ENCODE data around the gene SIRPA.

Gene SIRPA

GRCh38 chr20:1945134-1945618, 50.0 kb downstream of the SIRPA start:
- no peak for TF ChIP-seq CTCF (IDR thresholded peaks at IDR 0.05; ENCODE audit: insufficient read depth, low read depth, low read length, missing control alignments)
- DNase-seq (ENCODE audit: low read depth): no peak
- no peak overlapping the region for H3K4me3 ChIP-seq (ENCODE audit: low read depth, low read length)

DNA sequence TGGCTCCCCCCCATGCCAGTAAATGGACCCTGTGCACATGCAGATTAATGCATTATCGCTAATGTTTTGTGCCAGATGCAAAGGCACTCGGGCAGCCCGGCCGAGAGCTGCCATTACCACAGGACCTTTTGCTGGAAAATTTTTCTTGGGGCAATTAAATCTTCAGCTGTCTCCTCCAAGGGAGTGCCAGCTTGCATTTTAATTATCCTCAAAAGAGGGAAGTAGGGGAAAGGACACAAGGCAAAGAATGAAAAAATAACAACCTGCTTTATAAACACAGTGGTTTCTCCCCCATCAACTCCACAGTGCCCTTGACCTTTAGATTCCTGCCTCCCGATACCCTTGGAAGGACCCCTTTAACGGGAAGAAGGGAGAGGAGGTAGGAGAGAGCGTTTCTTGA, 50.5 kb downstream of the SIRPA start:
- no peak for DNase-seq (ENCODE audit: low read depth)
- TF ChIP-seq CTCF (IDR thresholded peaks at IDR 0.05; ENCODE audit: insufficient read depth, low read depth, low read length, missing control alignments): no peak
- H3K4me3 ChIP-seq (ENCODE audit: low read depth, low read length): no peak overlapping the region

- H3K4me3 ChIP-seq (ENCODE audit: low read depth, low read length): no peak overlapping the region
- no peak for TF ChIP-seq CTCF (IDR thresholded peaks at IDR 0.05; ENCODE audit: insufficient read depth, low read depth, low read length, missing control alignments)
- DNase-seq (ENCODE audit: low read depth): no peak
Measured at GRCh38 chr20:1946442-1946761, 51.2 kb downstream of the SIRPA start.

DNA sequence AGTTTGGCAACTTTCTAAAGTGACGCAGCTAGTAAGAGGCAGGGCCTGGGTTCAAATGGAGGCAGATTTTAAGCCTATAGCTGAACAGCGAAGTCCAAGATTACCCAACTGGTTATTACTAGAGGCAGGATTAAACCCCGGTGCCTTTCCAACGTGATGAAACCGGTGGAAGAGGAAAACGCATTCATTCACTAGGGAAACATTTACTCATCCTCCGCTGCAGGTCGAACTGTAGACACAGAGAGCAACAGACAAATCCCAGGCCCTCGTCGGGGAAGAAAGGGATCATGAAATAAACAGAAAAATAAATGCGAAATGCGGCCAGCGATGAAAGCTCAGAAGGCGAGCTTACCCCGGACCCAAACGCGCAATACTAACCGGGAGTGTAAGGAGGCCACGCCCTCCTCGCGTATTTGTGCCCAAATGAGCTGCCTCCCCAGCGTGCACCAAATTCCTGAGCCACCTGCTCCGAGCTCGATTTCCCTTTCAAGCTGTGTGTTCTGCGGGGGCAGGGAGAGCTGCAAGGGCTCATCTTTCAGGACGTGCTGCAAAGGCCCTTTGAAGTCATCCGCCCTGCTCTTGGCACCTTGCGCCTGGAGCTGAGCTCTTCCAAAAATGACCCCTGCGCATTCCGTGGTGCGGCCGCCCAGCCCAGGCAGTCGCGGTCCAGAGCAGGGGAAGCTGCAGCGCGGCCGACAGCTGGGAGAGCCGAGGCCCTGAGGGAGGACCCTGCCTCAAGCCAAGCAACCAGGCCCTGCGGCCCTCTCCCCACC, 51.7 kb downstream of the SIRPA start:
- no peak for DNase-seq (ENCODE audit: low read depth)
- no peak overlapping the region for H3K4me3 ChIP-seq (ENCODE audit: low read depth, low read length)
- no peak for TF ChIP-seq CTCF (IDR thresholded peaks at IDR 0.05; ENCODE audit: insufficient read depth, low read depth, low read length, missing control alignments)

DNA sequence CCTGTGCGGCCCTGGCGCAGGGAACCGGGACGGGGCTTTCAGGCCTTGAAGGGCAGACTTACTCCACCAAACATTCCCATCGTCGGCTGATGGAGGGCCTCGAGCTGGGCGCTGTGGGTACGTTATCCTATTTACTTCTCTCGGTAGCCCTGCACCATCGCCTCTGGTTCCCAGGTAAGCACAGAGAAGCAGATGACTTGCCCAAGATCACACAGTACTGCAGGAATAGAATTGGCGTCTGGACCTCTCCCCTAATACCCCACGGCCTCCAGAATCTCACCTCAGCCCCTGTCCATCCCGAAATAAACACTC, 52.3 kb downstream of the SIRPA start:
- no peak overlapping the region for H3K4me3 ChIP-seq (ENCODE audit: low read depth, low read length)
- DNase-seq (ENCODE audit: low read depth): no peak
- no peak for TF ChIP-seq CTCF (IDR thresholded peaks at IDR 0.05; ENCODE audit: insufficient read depth, low read depth, low read length, missing control alignments)

DNA sequence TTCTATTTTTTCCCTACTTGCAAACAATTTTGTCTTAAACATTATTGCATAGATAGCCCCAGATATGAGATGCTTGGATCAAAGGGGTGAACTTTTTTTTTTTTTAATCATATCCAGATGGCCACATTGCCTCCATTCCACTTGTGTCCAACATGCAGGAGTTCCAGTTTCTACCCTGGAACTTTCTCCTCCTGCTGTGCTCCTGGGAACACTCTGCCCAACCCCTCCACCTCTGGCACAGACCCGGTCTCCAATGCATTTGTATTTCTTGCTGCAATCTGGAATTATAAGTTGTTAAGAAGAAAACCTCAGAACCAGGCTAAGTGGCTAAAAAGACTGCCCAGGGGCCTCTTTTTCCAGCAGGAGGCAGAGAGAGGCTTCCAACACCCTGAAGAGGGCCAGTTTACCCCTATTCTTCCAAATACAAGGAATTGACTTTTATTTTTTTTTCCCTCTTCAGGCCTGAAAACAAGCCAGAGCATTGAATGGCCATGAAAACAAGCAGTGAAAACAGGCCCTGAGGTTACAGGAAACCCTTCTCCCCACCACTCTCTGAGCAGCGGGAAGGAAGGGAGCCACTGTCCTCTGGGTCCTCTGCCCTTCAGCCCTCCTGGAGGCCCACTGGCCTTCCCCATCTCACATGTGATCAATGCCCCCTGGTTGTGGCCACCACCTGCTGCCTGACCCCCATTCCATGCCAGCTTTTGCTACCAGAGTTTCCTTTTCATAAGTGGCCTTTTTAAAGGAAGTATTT, 54.3 kb downstream of the SIRPA start:
- DNase-seq (ENCODE audit: low read depth): no peak
- TF ChIP-seq CTCF (IDR thresholded peaks at IDR 0.05; ENCODE audit: insufficient read depth, low read depth, low read length, missing control alignments): no peak
- no peak overlapping the region for H3K4me3 ChIP-seq (ENCODE audit: low read depth, low read length)
